ENCODE data around the gene STARD13.

The STARD13 gene

DNA sequence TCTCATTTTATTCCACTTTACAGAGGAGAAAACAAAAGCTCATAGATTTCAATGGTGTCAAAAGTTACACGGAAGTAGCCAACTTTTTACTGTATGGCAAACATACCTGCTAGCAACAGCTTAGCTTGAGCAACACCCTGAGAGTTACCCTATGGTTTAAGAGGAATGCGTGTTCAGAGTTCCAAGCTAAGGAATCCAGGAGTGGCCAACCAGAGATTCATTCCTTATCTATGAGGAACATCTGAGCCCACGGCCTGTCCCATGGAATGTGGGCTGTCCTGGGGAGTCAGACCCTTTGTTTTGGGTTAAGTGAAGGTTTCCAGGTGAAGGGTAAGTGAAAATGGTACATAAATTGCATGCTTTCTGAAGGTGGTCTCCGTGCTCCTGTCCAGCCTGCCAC is 67.5 kb downstream of the STARD13 start:
- no peak for DNase-seq

DNA sequence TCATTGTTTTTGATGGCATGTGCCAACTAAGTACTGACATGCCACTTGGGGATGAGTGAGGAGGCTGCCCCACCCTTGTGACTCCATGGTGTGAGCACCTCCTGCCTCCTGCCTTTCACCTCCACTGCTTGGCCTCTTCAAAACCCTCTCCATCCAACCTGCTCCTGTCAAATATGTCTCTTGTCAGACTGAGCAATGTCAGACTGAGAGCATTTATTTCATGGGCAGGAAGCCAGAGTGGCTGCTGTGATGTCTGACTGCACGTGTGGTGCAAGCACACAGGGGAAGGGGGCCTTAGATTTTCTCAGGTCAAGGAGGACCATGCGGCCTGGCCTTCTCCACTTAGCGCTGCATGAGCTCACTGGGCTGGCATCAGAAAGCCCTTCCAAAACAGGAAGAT is 68.3 kb downstream of the STARD13 start:
- no peak for DNase-seq

DNA sequence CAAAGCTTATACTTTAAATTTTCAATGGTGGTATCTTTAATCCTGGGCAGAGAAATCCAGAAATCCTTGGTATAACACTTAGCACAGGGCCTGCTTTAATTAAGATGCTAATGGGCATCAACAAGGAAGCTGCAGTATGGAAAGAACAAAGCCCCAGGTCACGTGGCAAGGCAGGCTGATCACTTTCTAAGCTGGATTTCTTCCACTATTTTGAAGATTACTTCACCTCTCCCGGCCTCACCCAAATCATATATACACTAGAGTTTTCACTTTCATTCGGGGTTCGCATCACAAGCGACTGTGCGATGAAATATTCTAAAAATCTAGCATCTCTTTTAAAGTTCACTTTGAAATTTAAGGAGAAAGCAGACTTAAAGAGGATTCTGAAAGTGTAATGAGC is 71.8 kb downstream of the STARD13 start:
- DNase-seq: no peak

DNA sequence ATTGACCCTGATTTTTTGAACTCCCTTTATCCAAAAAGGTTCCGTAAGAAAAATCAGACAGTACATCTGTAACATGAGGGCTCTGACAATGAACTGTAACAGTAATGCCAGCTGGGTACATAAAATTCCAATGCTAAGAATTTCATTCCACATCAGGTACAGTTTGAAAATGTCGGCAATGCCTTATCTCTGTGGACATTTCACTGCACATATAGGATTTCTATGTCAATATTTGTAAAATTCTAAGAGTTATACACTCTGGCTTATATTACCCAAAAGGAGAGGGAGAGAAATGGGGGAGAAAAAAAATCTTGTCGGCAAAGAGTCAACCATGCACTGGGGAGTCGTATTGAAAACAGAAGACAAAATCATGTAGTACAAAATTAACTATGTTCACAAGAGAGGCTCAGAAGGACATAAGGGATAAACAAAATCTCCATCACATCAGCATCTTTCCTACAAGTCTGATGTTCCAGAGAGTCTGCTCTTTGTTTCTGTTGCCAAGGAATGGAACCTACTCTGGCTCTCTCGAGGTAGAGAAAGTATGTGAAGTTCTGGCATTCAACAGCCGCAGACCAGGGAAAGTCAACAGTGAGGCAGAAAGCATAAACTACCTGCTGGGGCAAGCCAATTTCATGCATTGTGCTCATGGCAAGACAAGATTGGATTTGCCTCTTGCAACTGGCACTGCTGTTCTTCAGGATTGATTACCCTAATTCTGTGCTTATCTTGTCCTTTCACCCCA is 72.4 kb downstream of the STARD13 start:
- DNase-seq: no peak

DNA sequence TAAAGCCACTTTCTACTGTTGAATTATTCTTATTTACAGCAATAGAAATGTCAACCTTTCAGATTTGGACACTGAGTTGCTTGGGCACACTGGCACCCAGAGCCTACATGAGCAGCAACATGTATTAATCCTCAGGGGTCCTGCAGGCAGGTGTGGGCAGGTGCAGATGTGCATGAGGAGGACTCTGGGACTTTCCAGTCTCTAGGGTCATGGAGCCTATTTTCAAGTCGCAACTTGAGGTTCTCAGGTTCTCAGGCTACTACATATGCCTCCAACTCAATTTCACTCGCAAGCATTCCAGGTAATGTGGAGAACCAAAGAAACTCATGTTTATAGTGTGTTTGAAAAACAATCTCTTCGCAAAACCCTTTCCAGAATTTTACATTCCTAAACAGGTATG is 73.2 kb downstream of the STARD13 start:
- DNase-seq: no peak

DNA sequence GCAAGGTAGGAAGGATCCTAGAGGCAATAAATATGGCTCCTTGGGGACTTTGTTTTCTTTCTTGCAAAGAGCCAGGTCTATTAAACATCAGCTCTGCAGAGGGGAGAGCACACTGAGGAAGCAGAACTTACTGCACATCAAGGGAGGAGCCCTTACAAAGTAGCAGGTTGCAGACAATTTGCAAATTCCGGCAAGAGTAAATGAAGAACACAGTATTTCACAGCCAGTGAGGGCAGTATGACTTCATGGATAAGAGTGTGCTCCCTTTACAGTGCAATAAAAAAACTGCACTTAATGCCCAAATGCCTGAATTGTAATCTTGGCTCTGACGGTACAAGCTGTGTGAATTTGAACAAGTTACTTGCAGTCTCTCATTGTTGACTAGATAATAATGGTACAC is 75.5 kb downstream of the STARD13 start:
- no peak for DNase-seq

DNA sequence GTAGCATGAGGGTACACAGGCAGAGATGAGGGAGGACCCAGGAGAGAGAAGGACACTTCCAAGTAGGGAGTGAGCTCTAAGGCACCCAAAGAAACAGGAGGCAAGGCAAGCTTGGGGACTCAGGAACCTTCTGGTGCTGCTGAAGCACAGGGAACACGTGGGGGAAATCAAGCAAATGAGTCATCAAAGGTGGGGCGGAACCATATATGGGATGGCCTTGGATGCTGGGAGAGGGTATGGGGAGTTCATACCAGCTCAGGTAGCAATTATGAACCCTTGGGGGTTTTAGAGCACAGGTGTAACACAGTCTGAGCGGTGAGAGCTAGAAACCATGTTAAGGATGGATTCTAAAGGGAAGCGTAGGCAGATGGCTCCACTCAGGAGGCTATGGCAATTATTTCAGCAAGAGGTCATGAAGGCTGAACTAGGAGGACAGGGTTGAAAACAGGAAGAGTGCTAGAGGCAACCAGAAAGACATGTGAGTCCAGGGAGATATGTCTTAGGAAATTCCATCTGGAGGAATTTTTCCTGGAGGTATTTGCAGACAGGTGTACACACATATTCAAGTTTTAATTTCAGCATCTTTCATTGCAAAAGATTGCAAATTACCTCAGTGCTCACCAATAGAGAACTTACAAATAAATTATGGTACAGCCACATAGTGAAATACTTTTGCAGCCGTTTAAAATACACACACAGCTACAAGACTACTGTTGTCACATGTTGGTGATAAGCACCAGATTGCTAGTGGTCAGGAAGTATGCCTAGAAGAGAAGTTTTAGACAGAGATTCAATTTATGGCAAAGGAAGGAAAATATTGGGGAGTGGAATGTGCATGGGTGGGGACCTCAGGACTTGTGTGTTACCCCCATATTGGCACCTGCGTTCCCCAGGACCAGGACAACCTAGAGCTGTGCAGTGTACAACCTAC is 77.0 kb downstream of the STARD13 start:
- DNase-seq: no peak

DNA sequence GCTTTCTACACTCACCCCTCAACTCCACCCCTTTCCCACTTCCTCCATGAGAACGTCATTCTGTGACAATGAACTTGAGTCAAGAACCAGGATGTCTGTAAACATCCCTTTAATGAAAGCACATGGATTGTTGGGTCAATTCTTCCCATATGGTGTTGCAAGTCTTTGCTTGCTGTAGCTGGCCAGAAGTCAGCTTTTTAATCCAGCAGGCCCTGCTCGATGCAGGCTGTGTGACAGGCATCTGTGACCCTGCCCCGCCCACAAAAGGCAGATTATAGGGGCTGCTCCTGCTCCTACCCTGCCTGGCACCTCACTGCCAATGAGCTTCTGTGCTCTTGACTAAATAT is 78.0 kb downstream of the STARD13 start:
- no peak for DNase-seq

DNA sequence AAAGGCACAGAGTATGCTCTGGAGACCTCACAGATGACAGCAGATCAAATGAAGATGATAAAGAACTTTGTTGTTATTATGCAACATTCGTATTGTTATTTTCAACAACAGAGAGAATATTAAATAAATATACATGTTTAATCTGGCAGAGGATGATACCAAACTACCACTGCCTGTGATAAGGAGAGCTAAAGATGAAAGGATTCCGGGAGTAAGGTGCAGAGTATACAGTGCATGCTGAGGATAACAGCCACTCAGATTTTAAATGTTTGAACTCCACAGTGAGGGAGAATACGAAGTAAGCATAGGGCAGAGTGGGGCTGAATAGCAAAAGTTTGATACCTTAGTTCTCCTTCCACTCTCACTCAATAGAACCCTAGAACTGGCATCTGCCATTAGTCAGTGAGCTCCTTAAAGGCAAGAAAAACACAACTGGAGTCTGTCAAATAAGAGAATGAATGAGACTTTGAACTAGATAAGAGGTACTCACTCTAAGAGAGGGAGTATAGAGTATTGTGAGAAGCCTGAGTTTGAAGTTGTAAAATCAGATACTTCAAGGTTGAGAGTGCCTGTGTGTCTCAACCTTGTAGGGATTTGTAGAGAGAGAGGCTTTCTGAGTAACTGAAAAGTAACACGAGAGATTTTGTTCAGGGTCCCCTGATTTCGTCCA is 78.5 kb downstream of the STARD13 start:
- DNase-seq: no peak

DNA sequence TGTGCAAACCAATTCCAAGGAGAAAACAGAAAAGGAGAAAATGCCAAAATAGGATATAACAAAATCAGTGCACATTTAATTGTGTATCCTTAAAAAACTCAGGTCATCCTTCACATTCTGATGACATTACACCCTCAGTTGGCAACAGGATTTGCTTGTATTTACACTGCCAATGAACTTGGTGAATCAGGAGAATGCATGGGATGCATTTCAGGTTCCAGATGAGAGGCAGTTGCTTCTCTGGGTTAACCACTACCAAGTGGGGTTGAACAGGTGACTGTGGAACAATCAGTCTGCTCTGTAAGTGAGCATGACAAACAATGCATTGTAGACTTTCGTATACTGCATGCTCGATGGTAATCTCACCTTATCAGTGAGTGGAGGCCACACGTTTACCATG is 79.1 kb downstream of the STARD13 start:
- no peak for DNase-seq

DNA sequence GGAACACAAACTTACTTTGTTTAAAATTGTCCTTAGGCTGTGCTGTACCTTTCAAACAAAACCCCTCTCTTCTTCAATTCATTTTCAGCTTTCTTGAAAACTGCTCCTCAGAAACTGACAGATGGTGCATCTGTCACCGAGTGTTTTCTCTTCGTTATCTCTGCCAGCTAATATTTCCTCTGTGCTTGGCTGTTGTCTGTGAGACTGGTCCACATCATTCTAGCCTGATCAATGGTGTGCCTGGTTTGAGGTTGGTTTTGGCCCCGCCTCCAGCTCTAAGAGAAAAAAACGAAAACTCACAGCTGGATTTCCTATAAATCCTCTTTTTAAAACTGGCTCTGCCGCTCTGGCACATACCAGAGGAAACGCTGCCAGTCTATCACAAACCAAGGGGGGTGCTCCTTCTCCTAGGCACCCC is 79.7 kb downstream of the STARD13 start:
- no peak for DNase-seq

DNA sequence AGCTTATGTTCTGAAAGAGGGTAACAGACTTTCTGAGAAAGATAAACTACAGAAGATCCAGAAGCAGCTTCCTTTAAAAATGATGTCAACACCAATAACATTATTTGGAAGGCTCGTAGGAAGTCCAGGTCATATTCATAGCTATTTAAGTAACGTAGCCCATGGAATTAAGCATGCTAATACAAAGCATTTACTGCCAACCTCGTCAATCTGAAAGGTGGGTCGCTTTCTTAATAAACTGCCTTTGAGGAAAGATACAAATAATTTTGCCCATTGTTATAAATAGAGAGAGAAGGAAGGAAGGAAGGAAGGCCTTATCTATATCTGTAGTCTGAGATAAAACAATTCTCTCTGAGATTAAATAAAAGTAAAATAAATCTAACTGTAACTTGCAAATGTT is 80.3 kb downstream of the STARD13 start:
- DNase-seq: no peak

DNA sequence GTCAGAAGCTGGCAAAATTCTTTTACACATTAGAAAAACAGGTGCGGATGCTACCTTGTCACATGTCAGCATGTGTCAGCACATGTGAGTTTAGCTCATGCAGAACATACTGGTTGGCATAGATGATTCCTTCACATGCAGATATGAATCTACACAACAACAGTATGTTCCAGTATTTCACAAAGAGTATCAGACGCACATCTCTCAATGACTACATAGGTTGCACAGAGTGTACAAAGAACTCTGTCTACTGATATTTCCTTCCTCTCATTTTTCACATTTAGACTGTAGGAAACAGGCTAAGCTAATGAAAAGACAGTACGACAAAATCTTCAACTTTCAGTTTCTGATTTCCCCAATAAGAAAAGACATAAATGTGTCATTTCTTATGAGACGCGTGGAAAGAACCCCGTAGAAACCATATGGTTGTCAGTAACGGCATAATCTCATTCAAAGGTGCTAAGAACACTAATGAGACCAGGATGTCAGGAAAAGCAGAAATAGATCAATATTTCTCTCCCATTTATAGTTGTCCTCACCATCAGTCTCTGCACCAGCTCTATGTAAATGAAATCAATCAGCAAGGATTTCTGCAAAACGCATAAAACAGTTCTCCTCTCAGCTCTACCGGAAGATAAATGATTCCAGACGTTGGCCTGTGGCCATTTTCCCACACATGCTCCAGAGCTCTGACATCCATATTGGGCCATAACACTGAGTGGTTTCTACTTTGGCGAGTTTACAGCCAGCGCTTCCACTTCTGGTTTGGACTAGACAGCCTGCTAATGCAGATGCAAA is 81.2 kb downstream of the STARD13 start:
- no peak for DNase-seq

DNA sequence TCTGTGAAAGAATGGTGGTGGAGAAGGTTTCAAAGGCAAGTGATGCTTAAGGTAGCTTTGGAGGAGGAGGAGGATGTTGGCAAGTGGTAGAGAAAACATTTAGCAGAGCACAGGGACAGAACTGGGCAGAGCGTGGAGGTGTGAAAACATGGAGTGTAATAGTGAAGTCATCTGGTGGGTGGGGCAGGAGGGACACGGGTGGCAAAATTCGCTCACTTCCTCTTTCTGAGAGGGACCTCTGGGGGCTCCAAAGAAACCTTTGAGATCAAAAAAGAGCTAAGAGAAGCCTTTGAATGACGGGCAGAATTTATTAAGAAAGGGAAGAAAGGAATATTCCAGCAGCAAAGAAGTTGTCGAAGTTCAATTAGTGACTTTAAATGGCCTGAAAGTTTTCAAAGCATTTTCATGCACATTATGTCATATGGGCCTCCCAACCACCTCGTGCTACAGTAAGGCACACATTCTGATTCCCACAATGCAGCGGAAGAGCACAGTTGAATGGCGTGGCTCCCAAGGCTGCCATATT is 82.8 kb downstream of the STARD13 start:
- DNase-seq: no peak

DNA sequence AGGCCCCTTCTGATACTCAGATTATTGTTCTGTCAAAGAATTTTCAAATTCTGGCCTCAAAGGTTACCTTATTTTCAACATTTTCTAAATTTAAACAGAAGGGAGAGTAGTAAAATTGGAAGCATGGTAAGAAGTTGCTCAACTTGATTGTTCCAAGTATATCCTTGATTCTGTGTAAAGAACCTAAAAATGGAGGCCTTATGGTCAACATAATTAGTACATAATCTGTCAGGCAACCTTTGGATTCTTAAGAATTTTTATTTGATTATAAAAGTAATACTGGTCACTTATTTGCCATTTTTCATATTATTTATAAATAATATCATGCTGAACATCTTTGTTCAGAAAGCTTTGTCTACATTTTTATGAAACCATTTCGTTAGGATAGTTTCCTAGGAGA is 83.9 kb downstream of the STARD13 start:
- no peak for DNase-seq

DNA sequence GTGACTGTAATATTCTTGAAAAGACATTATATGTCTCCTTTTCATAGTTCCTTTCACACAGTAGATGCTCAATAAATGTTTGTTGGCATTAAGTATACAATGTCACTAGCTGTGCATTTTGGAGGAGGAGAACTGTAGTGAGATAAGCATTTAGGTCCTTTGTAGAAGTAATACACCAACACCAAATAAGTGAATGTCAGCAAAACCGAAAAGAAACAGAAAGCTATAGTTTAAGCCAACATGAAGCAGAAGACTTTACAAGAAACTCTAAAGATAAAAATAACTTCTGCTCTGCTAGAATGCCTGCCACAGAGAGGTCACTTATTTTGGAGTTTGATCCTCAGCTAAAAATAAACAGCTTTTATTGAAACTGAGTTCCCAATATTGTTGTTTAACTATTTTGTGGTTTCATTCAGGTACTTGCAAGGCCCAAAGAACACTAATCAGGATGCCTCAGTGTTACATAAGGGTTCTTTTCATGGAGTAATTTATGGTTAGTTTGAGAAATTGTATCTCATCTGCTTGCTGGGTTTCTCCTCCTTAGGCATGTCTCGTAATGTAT is 86.2 kb downstream of the STARD13 start:
- DNase-seq: no peak

DNA sequence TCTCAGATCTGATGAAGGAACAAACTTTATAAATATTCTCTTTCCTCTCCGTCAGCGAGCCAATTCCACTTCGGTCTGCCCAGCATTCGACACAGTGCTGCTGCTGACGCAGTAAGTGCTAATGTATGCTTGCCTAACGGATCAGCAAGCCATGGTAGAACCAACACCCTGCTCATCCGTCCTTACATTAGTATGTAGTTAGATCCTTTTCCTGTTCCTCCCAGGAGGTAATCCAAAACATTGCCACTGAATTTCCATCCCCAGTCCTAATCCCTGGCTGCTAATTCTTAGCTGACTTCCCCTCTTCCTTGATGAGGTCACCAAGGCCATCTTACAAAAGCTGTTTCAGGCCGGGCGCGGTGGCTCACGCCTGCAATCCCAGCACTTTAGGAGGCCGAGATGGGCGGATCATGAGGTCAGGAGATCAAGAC is 88.0 kb downstream of the STARD13 start:
- no peak for DNase-seq

DNA sequence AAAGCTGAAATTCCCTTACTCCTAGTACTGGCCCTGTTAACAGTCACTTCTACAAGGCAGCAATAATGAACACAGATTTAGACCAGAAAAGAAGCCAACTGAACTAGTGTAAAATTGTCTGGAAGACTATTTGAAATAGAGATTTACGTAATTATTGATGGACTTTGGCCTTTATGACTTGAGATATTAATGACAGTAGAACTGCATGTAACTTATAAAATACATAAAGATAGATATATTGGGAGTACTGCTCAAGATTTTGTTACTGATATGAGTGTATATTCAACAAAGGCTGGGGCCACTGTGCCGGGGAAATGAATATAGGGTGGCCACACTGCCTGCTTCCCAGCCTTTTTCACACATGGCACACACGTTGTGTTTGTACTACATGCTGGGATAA is 88.8 kb downstream of the STARD13 start:
- no peak for DNase-seq

DNA sequence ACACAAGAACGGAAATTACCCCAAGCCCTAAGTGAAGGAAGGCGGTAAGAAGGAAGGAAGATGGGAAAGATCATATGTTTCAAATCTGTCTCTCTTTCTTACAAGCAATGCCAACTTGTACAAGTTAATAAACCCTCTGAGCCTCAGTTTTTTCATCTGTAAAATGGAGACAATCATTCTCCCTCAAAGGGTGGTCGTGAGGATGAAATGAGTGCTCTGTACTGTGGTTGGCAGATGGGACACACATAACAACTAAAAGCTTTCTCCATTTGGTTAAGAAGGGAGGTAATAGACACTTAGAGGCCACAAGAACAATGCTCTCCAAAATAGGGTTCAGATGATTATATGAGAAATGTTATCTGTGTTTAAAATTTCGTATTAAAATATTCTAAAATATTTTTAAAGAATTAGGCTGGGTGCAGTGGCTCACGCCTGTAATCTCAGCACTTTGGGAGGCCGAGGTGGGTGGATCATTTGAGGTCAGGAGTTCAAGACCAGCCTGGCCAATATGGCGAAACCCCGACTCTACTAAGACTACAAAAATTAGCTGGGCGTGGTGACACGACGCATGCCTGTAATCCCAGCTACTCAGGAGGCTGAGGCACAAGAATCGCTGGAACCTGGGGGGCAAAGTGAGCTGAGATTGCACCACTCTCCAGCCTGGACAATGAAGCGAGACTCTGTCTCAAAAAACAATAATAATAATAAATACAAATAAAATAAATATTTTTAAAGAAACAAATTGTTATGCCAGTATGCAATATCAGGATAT is 89.7 kb downstream of the STARD13 start:
- no peak for DNase-seq

DNA sequence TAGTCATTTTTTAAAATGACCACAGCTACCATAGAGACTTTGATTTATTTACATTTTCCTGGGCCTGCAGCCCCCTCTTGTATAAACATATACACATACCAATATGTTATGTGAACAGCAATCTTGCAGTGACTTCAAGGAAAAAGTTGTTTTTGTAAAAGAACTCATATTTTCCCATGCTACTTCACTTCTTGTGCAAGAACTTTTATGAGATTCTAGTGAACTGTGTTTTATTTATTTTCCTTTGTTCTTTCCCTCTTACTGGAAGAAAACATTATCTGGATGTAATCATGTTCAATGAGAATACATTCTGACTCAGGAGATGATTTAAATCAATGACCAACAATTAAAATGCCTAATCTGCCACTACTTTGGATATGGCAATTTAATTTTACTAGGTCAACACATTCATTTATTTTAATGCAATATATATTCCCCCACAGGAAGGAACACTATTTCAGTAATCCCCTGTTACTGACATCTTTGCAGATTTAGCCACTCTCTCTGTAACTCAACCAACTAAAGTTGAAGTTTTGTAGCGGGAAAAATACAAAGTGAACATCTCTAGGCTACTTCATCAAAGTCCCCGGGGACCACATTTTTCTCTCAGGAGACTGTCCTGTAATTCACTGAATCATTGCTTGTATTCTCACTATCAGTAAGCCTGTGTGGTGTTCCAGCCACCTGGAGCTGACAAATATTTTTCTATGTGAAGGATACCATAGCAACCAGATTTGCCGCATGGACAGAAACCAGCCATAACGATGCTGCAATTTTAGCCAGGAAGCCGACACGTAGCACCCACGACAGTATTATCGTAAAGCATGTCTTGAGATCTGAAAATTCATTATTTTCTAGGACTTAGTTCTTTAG is 90.5 kb downstream of the STARD13 start:
- DNase-seq: no peak

Data from NCI-H2107 (cell line).